HG03342 (cell line): Measurements from ENCODE around the gene RUFY1.

Experiments used
- ATAC-seq: cut with Tn5 transposase; IDR thresholded peaks from one replicate; pipeline ENCODE4 v1.9.1; 2021; ENCODE audit warnings: mild to moderate bottlenecking, moderate library complexity; ENCODE audit not compliant: unreplicated experiment

Gene RUFY1

DNA sequence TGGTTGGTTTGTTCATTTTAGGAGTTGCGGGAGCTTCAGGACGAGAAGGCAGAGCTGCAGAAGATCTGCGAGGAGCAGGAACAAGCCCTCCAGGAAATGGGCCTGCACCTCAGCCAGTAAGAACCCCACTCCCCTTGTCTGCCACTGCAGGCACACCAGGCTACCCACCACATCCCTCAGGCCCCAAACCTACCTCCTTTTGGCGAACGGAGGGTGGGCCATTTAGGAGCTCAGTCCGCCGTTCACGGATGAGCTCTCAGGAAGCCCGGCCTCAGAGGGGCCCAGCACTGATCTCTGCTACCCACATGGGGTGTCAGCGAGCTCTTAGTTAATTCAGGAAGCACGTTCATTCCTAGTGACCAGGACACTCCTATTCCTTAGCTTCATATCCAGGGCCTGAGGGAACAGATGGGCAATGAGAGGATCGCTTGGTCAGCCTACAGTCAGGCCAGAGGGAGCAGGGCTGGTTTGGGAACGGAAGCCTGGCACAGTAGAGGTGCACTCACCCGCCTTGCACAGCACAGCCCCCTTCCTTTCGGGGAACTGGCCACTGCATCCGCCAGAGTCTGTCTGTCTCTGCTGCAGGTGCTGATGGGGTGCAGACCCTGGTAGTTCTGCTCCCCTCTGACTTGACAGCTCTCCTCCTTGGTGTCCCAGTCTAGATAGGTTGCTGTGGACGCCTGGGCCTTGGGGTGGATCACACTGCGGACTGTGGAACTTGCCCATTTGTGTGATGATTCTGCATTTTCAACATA, 51.7 kb downstream of the RUFY1 start:
- no peak for ATAC-seq

DNA sequence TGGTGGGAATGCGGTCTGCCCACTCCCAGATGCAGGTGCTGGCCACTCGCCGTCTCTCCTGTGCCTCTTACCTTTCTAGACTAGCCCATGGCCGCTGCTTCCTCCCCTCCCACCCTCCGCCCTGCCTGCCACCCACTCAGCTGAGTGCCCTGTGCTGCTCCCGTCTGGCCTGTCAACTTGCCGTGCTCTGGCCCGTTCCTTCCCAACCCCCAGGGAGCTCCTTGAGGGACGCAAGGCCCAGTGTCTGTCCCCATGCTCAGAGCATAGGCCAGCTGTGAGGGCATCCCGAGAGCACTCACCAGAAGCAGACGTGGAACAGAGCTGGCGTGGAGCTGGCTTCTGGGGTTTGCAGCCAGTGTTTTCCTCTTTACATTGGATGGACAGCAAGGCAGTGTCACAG, 53.0 kb downstream of the RUFY1 start:
- no peak for ATAC-seq

DNA sequence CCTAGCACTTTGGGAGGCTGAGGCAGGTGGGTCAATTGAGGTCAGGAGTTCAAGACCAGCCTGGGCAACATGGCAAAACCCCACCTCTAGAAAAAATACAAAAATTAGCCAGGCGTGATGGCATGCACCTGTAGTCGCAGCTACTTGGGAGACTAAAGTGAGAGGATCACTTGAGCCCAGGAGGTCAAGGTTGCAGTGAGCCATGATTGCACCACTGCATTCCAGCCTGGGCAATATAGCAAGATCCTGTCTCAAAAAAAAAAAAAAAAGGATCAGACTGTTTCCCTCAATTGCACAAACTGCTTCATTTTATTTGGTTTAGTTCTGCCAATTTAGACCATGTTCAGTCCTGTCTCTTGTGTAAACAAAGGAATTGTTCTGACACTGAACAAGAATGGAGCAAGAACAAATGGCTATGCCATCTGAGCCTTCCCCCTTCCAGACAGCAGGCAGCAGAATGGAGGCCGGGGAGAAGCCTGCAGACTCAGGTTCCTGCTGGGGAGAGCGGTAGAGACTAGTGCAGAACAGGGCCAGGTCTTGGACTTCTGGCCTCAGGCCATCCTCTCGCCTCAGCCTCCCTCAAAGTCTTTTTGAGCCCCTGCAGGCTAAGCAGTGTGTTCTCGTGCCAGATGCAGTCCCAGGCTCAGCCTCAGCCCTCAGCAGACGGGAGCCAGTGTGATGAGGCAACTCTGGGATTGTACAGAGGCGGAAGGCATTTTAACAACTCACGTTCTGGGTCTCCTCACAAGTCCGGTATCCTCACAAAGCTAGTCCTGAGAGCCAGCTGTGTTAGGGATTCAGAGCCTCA, 54.9 kb downstream of the RUFY1 start:
- no peak for ATAC-seq

DNA sequence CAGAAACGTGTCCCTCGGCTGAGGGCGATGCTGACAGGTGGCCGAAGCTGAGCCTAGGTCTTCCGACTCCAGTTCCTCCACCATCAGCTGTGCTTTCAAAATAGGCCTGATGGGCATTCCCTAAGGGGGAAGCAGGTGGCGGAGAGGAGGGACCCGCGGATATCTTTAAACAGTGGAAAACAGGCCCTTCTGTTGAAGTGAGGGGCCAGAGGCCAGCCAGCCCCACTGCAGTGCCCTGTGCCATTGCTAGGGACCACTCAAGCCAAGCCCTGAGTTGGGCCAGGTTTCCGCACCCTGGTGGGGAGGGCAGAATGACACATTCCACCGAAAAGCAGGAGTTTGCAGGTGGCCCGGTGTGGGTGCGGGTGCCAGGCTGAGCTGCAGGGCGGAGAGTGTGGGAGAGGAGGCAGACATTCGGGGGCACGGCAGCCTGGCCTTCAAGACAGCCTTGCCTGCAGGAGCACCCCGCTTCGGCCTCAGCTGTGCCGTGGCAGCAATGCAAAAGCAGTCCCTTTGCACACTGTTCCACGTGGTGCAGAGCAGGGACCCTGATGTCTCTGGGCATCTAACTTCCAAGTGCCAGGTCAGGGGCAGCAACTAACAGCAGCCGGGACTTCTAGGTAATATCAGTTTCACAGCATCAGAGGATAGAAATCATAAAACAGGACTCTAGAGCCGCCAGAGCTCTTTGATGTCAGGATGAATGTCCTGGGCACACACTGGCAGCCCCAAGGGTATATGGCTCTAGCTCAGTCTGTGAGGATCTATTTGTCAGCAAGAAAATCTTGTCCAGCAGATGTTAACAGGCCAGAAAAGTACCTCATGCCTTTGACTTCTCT, 55.9 kb downstream of the RUFY1 start:
- ATAC-seq = no peak

DNA sequence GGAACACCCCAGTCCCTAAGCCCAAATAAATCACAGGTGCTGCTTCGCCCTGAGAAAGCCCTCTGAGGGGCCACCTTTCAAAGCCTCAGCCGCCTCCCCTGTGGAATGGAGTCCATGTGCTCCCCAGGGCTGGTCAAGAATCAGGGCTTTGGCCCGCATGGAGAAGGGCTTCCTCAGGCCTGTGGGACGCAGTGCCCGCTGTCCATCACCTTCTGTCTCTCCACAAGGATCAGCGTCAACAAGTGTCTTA, 56.5 kb downstream of the RUFY1 start:
- no peak for ATAC-seq

DNA sequence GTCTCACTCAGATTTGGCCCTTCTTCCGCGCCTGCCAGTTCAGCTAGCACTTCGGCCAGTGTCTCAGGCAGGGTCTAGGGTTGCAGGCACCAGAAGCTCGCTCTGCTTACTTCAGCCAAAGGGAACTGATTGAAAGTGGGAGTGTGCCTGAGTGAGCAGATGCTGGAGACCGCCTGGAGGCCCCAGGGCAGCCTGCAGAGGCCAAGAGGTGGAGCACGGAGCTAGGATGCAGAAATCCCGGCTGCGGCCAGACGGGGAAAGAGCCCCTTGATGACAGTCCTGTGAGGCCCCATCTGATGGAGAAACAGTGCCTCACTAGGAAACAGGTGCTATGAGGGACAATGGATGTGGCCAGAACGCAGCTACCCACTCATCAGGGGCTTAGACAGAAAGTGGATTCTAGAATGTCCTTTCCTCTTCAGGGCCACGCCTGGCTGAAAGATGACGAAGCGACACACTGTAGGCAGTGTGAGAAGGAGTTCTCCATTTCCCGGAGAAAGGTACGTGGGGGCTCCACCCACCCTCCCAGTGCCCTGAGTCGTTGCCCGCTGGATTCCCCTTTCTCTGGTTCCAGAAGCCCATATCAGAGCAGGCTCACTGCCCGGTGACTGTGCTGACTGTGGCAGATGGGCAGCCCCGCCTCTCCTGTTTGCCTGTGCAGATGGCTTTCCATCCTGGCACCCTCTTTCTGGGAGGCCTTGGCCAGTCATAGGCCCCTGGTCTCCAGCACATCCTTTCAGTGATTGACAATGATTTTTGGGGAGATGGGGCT, 57.0 kb downstream of the RUFY1 start:
- ATAC-seq = no peak

DNA sequence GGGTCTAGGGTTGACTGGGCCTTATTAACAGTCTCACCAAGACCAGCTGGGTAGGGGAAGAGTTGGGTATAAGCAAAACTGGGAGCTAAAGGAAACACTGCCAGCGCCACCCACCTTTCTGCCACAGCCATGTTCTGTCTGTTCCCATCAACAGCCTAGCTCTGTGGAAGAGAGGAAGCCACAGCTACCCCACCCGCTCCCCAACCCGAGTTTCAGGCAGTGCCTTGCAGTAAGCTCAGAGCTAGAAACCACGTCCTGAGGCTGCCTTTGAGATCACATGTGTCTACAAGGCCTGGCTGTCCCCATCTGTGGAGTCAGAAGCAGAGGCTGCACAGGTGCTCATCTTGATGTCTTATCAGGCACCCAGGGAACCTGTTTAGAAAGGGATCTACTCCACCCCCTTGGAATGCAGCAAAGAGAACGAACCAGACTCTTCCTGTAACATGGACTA, 57.8 kb downstream of the RUFY1 start:
- no peak for ATAC-seq

DNA sequence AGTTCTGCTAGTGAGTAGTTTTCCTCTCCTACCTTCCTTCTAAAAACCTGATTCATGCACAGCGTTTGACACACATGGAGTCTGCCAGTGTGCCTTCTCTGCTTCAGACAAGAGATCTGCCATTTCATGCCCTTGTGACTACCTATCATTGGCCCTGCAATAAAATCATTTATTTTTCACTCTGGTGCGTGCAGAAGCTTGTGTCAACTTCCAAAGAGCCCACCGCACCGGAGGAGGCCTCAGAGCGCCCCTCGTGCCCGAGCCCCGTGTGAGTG, 59.4 kb downstream of the RUFY1 start:
- ATAC-seq = no peak

DNA sequence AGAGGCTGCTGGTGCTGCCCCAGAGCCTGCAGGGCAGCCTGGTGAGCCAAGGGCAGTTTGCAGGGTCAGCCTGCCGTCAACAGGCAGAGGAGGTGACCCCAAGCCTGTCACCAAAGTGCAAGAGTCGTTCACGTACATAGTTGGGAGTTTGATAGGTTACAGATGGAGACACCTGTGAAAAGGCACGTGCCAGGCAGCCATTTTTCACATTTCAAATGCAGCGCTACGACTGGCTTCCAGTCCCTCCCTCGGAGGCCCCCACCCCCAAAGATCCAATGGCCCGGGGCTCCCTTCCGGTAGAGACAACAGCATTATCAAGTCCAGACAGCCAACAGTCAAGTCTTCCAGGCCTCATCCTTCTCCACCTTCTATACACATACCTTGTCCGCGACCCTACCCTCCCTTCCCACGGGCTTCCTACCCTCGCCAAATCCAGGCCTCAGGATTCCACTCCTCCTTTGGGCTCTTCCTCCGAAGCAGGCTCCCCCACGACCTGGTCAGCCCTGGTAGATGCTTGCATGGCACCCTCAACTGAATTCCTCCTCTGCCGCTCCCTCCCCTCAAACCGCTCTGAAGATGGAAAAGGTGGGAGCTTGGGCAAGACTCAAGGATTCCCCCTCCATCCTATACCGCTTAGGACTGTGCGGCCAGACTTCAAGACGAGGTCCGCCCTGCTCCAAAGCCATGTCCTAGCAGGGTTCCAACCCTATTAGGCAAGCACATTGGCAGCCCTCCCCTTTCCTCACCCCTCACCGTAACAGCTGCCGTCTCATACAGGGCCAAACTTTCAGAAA, 60.0 kb downstream of the RUFY1 start:
- no peak for ATAC-seq

DNA sequence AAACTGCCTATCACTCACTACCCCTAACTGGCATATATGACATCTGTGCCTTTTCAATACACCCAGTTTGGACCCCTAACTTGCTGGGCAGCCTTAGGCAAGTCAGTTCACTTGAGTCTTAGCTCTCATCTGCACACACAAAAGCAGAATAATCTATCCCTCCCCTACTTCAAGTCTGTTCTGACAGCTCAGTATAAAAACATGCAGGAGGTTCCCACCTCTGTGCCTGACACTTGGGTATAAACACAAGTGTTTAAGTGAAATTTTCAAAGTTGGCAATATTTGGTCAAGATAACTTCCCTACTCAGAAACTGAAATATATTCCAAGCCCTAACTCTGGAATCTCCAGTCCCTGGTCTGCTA, 60.5 kb downstream of the RUFY1 start:
- no peak for ATAC-seq

DNA sequence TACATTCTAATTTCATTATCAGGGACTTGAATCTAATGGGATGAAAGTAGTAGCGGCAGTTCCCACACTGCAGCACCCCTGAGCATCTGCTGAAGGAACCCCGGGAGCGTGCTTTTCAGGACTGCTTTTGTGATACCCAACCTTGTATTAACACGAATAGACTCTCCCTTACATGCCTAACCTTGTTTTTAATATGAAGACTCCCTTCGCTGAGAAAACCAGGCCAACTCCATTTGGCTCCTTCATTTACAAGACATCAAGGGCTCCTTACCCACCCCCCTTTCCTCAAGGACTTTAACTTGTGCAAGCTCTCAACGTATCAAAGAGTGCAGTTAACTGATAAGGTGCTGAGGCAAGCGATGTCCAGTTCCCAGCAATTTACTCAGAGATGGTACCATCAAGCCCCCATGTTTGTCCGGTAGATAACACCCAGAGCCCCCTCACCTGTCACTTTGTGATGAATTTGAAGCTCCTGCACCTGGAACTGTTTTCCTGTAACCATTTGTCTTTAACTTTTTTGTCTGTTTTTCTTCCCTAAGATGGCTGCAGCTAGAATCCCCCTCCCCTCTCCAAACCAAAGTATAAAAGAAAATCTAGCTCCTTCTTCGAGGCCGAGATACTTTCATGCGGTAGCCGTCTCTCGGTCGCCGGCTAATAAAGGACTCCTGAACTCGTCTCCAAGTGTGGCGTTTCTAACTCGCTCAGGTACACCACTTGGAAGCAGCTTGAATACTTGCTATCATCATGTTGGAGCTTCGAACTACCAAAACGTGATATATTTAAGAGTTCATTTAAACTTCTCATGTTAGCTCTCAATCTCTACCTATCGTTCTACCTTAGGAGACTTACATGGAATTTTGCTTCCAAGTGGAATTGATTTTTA, 62.5 kb downstream of the RUFY1 start:
- ATAC-seq = no peak

DNA sequence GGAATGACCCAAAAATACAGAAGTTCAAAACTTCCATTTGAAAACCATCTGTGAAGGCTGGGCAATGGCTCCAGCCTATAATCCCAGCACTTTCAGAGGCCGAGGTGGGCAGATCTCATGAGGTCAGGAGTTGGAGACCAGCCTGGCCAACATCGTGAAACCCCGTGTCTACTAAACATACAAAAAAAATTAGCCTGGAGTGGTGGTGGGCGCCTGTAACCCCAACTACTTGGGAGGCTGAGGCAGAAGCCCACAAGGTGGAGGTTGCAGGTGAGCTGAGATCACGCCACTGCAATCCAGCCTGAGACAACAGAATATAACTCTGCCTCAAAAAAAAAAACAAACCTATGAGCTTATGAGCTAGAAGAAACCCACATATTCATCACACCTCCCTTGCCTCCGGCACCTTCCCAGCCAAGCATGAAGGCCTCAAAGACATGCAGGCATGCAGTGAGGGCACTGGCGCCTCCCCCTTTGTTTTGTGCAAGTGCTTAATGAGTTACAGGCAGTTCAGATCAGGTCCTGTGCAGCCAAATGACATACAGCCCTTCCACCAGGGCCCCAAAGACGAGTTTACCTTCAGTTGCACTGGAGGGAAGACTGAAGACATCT, 63.2 kb downstream of the RUFY1 start:
- ATAC-seq = no peak

DNA sequence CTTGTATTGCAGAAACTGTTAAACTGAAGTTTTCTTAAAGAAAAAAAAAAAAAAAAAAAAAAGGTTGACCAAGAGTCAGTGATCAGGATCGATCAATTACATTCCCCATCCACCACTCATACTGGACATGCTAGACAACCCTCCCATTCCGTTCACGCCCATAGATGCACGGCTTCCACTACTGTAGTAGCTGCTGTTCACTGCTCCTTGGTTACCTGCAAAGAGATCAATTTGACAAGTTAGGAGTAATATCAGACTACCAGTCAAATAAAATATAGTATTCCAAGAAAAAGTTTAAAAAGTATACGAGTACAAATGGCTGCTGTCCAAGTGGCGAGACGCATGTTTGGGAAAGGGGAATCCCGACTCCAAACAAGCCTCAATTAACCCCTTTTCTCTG, 64.4 kb downstream of the RUFY1 start:
- ATAC-seq = no peak

DNA sequence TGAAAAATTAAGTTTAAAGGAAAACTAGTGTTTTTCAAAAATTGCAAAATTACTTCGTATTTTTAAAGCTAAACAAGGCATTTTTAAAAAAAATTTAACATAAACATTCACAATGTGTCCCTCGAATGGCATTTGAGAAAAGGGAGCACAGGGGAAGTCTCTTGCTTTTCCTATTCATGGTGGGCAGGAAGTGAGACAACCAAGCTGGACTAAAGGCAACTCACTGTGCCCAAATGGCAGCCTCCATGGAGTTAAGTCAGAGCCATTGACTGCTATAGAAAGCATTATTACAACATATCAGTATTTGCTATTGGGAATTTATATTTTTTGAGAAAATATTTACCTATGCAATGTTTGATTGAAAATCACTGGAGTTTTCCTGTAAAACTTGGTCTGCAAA, 64.8 kb downstream of the RUFY1 start:
- no peak for ATAC-seq

DNA sequence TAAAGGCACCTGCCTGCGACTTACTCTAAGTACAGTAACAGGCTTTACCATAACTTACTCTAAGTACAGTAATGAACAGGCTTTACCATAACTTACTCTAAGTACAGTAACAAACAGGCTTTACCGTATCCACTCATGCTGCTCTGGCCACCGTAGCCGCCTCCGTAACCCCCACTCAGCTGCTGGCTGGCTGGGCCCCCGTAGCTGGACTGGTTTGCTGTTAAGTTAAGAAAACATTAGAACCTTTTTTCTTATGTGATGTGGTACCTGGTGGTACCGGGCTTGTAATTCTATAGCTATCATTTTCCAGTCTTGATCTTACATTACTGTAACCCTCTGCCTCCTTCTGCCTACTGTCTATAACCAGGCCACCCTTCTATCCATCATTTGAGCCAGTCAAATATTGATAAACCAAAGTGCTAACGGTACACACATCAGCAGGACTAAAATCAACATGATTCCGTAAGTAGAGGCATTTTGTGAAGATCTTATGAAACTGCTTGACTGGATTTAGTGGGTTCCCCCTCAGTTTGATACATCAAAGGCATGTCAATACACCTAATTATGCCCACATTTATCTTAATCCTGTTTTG, 65.7 kb downstream of the RUFY1 start:
- ATAC-seq = no peak

DNA sequence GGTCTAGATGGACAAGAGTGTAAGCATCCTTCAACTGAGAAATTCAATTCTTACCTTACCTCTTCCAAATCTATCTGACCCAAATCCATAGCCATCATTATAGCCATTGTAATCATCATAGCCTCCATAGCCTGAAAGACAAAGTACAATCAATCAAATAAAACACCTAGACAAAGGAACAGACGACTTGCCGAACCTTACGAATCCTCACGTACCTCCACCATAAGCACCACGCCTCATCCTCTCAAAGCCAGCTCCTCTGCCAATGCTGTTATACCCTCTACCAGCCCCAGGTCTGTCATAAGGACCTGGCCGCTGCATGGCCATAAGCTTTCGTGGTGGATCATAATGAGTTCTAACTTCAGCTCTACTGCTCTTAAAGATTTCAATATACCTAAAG, 67.6 kb downstream of the RUFY1 start:
- ATAC-seq = no peak

DNA sequence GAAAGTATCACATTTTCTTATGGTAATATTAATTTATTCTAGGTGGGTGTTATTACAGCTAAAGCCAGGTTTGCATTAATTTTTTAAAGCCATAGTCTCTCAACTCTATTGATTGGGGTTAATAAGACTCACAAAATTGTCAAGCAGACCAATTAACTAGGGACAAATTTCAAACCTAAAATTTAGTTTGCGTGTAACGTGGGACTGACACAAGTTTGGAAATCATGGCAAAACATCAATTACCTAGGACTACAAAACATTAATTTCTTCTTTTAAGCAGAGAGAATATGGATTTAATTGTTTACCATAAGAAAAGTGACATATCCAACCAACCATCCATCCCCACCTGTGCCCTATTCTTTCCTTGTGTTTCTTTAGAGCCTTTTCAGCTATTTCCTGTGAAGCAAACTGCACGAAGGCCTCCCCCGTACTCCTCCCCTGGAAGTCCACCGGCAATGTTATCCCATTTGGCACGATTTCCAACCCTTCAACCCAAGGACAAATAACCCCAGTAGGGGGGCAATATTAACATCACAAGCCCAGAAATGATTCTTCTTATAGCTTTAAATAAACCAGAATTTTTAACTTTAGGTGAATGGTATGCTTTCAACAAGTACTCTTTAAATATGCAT, 68.7 kb downstream of the RUFY1 start:
- no peak for ATAC-seq

DNA sequence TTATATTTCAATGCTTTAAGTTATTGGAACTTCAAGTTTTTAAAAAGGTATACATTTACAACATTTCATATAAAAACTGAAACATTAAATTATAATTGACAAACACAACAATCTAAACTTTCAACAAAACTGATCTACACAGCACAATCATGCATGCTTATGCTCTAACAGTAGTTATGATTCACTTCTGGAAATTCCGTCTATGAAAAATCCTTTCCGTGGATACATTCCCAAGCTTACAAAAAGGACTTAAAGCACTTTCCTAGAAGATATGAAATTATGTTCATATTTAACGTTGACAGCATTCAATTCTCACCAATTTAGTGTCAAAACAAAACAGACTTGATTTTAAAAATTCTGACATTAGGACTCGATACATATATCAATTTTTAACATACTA, 69.4 kb downstream of the RUFY1 start:
- no peak for ATAC-seq
